WTC11 (cell line): ENCODE data around the gene MGAM2. TPM values are rescaled to one million over a fixed set of nuclear protein-coding genes. Genes with fewer than 3 reads are reported as not detected.

Source experiments
- ATAC-seq: fragments of 200-7000 bp; cut with Tn5 transposase; 2 replicates; pipeline ENCODE4 v1.10.0; 2021; ENCODE audit warnings: mild to moderate bottlenecking, moderate library complexity
- CTCF ChIA-PET: fragments of 300-600 bp; sonication (Branson Sonifier 250); formaldehyde crosslinking; loops from one replicate; lab custom pipeline; 2021; ENCODE audit warnings: antibody characterized with exemption; lab: Charles Lee
- POLR2A ChIA-PET: fragments of 350-600 bp; sonication (Branson Sonifier 250); formaldehyde crosslinking; loops from one replicate; lab custom pipeline; 2021; ENCODE audit warnings: antibody characterized with exemption; lab: Charles Lee
- DNase-seq: peaks from one replicate; pipeline ENCODE4 v3.0.0; 2021; ENCODE audit warnings: low spot score
- H3K27ac Mint-ChIP-seq: 2 replicates; pipeline ENCODE4 v1.8.0; 2021; ENCODE audit warnings: mixed read lengths
- H3K27me3 Mint-ChIP-seq: 2 replicates; pipeline ENCODE4 v1.8.0; 2021; ENCODE audit warnings: low read depth, mild to moderate bottlenecking, moderate library complexity, mixed read lengths
- H3K36me3 Mint-ChIP-seq: 2 replicates; pipeline ENCODE4 v1.8.0; 2021; ENCODE audit warnings: mixed read lengths
- H3K4me1 Mint-ChIP-seq: 2 replicates; pipeline ENCODE4 v1.8.0; 2022; ENCODE audit warnings: mixed read lengths
- H3K4me3 Mint-ChIP-seq: 2 replicates; pipeline ENCODE4 v1.8.0; 2021; ENCODE audit warnings: mild to moderate bottlenecking, moderate library complexity, mixed read lengths
- H3K9me3 Mint-ChIP-seq: 2 replicates; pipeline ENCODE4 v1.8.0; 2021; ENCODE audit warnings: mixed read lengths
- AFF4 ChIP-seq: sonication (generic); formaldehyde crosslinking; IDR thresholded peaks from 2 replicates; pipeline ENCODE4 v1.8.1; 2023; ENCODE audit warnings: mild to moderate bottlenecking, missing genetic modification reagents, borderline replicate concordance
- ATF1 ChIP-seq: sonication (generic); formaldehyde crosslinking; IDR thresholded peaks from 2 replicates; pipeline ENCODE4 v1.8.1; 2023; ENCODE audit warnings: mild to moderate bottlenecking, moderate library complexity, missing genetic modification reagents
- E2F4 ChIP-seq: sonication (generic); formaldehyde crosslinking; IDR thresholded peaks from 2 replicates; pipeline ENCODE4 v1.8.1; 2022; ENCODE audit warnings: low read depth, mild to moderate bottlenecking, moderate library complexity, missing genetic modification reagents, borderline replicate concordance
- GRHL2 ChIP-seq: fragments of 250-450 bp; sonication (Bioruptor Pico); IDR thresholded peaks from 2 replicates; pipeline ENCODE4 v1.8.0; 2022; ENCODE audit warnings: mild to moderate bottlenecking, moderate library complexity; ENCODE audit not compliant: insufficient replicate concordance, severe bottlenecking
- HMGA2 ChIP-seq: fragments of 250-450 bp; sonication (Bioruptor Pico); IDR thresholded peaks from 2 replicates; pipeline ENCODE4 v1.4.0; 2021; ENCODE audit warnings: mild to moderate bottlenecking, moderate library complexity
- NFATC4 ChIP-seq: fragments of 250-450 bp; sonication (Bioruptor Pico); IDR thresholded peaks from 2 replicates; pipeline ENCODE4 v1.9.0; 2021; ENCODE audit warnings: mild to moderate bottlenecking
- OVOL2 ChIP-seq: fragments of 250-450 bp; sonication (Bioruptor Pico); IDR thresholded peaks from 2 replicates; pipeline ENCODE4 v1.9.0; 2021; ENCODE audit warnings: mild to moderate bottlenecking, borderline replicate concordance
- PRDM15 ChIP-seq: sonication (generic); formaldehyde crosslinking; IDR thresholded peaks from 2 replicates; pipeline ENCODE4 v1.8.0; 2022; ENCODE audit warnings: missing genetic modification reagents
- SMAD3 ChIP-seq: sonication (generic); formaldehyde crosslinking; IDR thresholded peaks from 2 replicates; pipeline ENCODE4 v1.8.0; 2022; ENCODE audit warnings: missing genetic modification reagents, mild to moderate bottlenecking, borderline replicate concordance
- TCF7 ChIP-seq: sonication (generic); formaldehyde crosslinking; IDR thresholded peaks from 2 replicates; pipeline ENCODE4 v1.8.0; 2022; ENCODE audit warnings: mild to moderate bottlenecking, low read depth, missing genetic modification reagents, moderate library complexity
- TEAD1 ChIP-seq: sonication (generic); formaldehyde crosslinking; IDR thresholded peaks from 2 replicates; pipeline ENCODE4 v1.8.0; 2022; ENCODE audit warnings: mild to moderate bottlenecking, missing genetic modification reagents
- ZBTB21 ChIP-seq: sonication (generic); formaldehyde crosslinking; IDR thresholded peaks from 2 replicates; pipeline ENCODE4 v1.8.1; 2023; ENCODE audit warnings: mild to moderate bottlenecking, missing genetic modification reagents, borderline replicate concordance
- ZNF121 ChIP-seq: sonication (generic); formaldehyde crosslinking; IDR thresholded peaks from 2 replicates; pipeline ENCODE4 v1.8.0; 2023; ENCODE audit warnings: missing genetic modification reagents
- ZNF232 ChIP-seq: sonication (generic); formaldehyde crosslinking; IDR thresholded peaks from 2 replicates; pipeline ENCODE4 v1.8.0; 2022; ENCODE audit warnings: mild to moderate bottlenecking, missing genetic modification reagents
- ZNF263 ChIP-seq: sonication (generic); formaldehyde crosslinking; IDR thresholded peaks from 2 replicates; pipeline ENCODE4 v1.8.1; 2022; ENCODE audit warnings: low read depth, mild to moderate bottlenecking, moderate library complexity, missing genetic modification reagents
- ZNF512 ChIP-seq: sonication (generic); formaldehyde crosslinking; IDR thresholded peaks from 2 replicates; pipeline ENCODE4 v1.8.1; 2022; ENCODE audit warnings: missing genetic modification reagents, borderline replicate concordance
- ZSCAN18 ChIP-seq: fragments of 250-450 bp; sonication (Bioruptor Pico); IDR thresholded peaks from 2 replicates; pipeline ENCODE4 v2.1.2; 2022; ENCODE audit warnings: mild to moderate bottlenecking, moderate library complexity
- total RNA-seq: library from RNA; stranded (reverse); gene quantifications from 3 replicates; pipeline ENCODE4 v1.2.3, GENCODE V29; 2021

MGAM2 gene
- total RNA-seq, 1 experiment from 2014 or later: not detected

- TF ChIP-seq AFF4 (CRISPR knock-in tag) (no peak), ZNF263 (CRISPR knock-in tag) (no peak), GRHL2 (no peak), E2F4 (CRISPR knock-in tag) (no peak), SMAD3 (CRISPR knock-in tag) (no peak), ATF1 (CRISPR knock-in tag) (no peak), ZNF512 (CRISPR knock-in tag) (no peak), ZNF232 (CRISPR knock-in tag) (no peak), ZSCAN18 (CRISPR knock-in tag) (no peak)
Observed at GRCh38 chr7:142140401-142140959, 29.0 kb downstream of the MGAM2 start (continued).

GRCh38 chr7:142142702-142143101, 31.2 kb downstream of the MGAM2 start:
- ATAC-seq: no peak
- POLR2A ChIA-PET: no interaction called here
- H3K9me3 Mint-ChIP-seq: no peaks in the 10 kb centered on the region

More at GRCh38 chr7:142142702-142143101, 31.2 kb downstream of the MGAM2 start:
- Mint-ChIP-seq H3K36me3 (no peaks in the 10 kb centered on the region), H3K27ac (no peak overlapping the region), H3K4me3 (no peak overlapping the region), H3K27me3 (no peaks in the 10 kb centered on the region), H3K4me1 (peaks cover 22% of the 10 kb centered on the region)
- DNase-seq: no peak
- TF ChIP-seq ZNF121 (CRISPR knock-in tag) (no peak), NFATC4 (CRISPR knock-in tag) (no peak), ZBTB21 (CRISPR knock-in tag) (no peak), TCF7 (no peak), TEAD1 (no peak), HMGA2 (CRISPR knock-in tag) (no peak), OVOL2 (no peak), PRDM15 (CRISPR knock-in tag) (no peak)
- CTCF ChIA-PET: no interaction called here
